Upper lobe of left lung (tissue), 6 donors: ENCODE results near the gene MACIR. TPM values are rescaled to one million over a fixed set of nuclear protein-coding genes. Genes with fewer than 3 reads are reported as not detected.
A peak's percentile ranks its signal among the peaks of the same experiment; 100 is the strongest.

Experiments
- ATAC-seq, 2 donors: fragments of 200-7000 bp; cut with Tn5 transposase; one replicate each; pipeline ENCODE4 v1.9.1; 2022; ENCODE audit warnings: mild to moderate bottlenecking in 2 of 2, moderate library complexity in 2 of 2; ENCODE audit not compliant: low FRiP score in 2 of 2
- DNase-seq, 2 donors: peaks; one replicate each; pipeline ENCODE4 v3.0.0-alpha.2; 2019 to 2020
- H3K27ac ChIP-seq, 4 donors: fragments of 200-600 bp; sonication (generic); one replicate each; pipeline ENCODE4 v1.5.1; 2016 to 2019
- H3K27me3 ChIP-seq, 4 donors: fragments of 200-600 bp; sonication (generic); one replicate each; pipeline ENCODE4 v1.5.1; 2017 to 2019
- H3K36me3 ChIP-seq, 4 donors: fragments of 200-600 bp; sonication (generic); one replicate each; pipeline ENCODE4 v1.5.1; 2016 to 2019
- H3K4me1 ChIP-seq, 4 donors: fragments of 200-600 bp; sonication (generic); one replicate each; pipeline ENCODE4 v1.5.1; 2018 to 2019
- H3K4me3 ChIP-seq, 4 donors: fragments of 200-600 bp; sonication (generic); one replicate each; pipeline ENCODE4 v1.5.1; 2017 to 2019; ENCODE audit warnings: mild to moderate bottlenecking in 2 of 4, moderate library complexity in 1 of 4
- H3K9me3 ChIP-seq, 4 donors: fragments of 200-600 bp; sonication (generic); one replicate each; pipeline ENCODE4 v1.5.1; 2018 to 2019
- CTCF ChIP-seq, 6 experiments: fragments of 450-650 bp in 4 of 6; fragments of 200-600 bp in 2 of 6; sonication (generic) in 2 of 6; IDR thresholded peaks; one replicate each; pipeline ENCODE4 v1.5.1; 2016 to 2019; ENCODE audit warnings: antibody characterized with exemption in 6 of 6
- EP300 ChIP-seq, 4 donors: sonication (generic); formaldehyde crosslinking; IDR thresholded peaks; one replicate each; pipeline ENCODE4 v1.5.1; 2017; ENCODE audit warnings: antibody characterized with exemption in 4 of 4, control low read depth in 2 of 4
- POLR2A ChIP-seq, 4 donors: fragments of 450-650 bp; IDR thresholded peaks; one replicate each; pipeline ENCODE4 v1.5.1; 2016 to 2017; ENCODE audit warnings: antibody characterized with exemption in 4 of 4, mild to moderate bottlenecking in 2 of 4
- POLR2AphosphoS5 ChIP-seq, 2 donors: sonication (generic); formaldehyde crosslinking; IDR thresholded peaks; one replicate each; pipeline ENCODE4 v1.5.1; 2017; ENCODE audit warnings: antibody characterized with exemption in 2 of 2
- WGBS, 2 donors: methylation state at CpG; one replicate each; pipeline ENCODE4 v1.1.5; 2017 to 2018; 5-methylcytosine and 5-hydroxymethylcytosine counted together
- total RNA-seq, 6 donors: library from RNA; depleted of rRNA in 4 of 6; stranded (reverse); fragments of >200 nt in 4 of 6; gene quantifications; one replicate each; pipeline versions ENCODE4 v1.1.0 to v1.2.1, GENCODE V29; 2016 to 2021
- donor health status: DM: no; HTN: no; CAD: no; lungs with moderate emphysema.
- donor health status: DM: no; HTN: yes; CAD: no; lungs with severe emphysema.

Gene MACIR
- total RNA-seq, 6 donors from 2014 or later, result 2.6 to 12.5 (median 6.8) TPM

GRCh38 chr5:103259705-103260355 lies 1.3 kb downstream of the MACIR start:
- DNase-seq (peak in 1 of 2 donors; percentile 26), ATAC-seq (peak in 1 of 2 donors; percentile 5)
- WGBS, 2 donors, result 9 to 13% methylated on average over 8 to 9 of the region's 20 CpGs
- no peaks in the 10 kb centered on the region for H3K36me3 ChIP-seq
- H3K4me1 ChIP-seq, result peaks cover 5 to 31% (median 25%) of the 10 kb centered on the region in 4 donors
- no peaks in the 10 kb centered on the region for H3K9me3 ChIP-seq
- H3K27ac ChIP-seq, result peak overlapping the region; percentile 84 to 90 (median 89)
- H3K4me3 ChIP-seq, result peak overlapping the region; percentile 70 to 96 (median 89)
- TF ChIP-seq POLR2A (IDR thresholded peaks at IDR 0.05) (no peak), POLR2AphosphoS5 (IDR thresholded peaks at IDR 0.05) (no peak), CTCF (IDR thresholded peaks at IDR 0.05) (no peak), EP300 (IDR thresholded peaks at IDR 0.05) (no peak)
- H3K27me3 ChIP-seq, result no peaks in the 10 kb centered on the region

GRCh38 chr5:103260951-103261350 lies 2.4 kb downstream of the MACIR start:
- Histone ChIP-seq H3K4me3 (no peak overlapping the region), H3K27me3 (no peaks in the 10 kb centered on the region), H3K9me3 (no peaks in the 10 kb centered on the region), H3K27ac (no peak overlapping the region), H3K4me1 (peaks cover 5 to 31% (median 25%) of the 10 kb centered on the region in 4 donors), H3K36me3 (no peaks in the 10 kb centered on the region)
- DNase-seq (no peak), ATAC-seq (no peak)
- 58 to 66% methylated on average over 3 of the region's 3 CpGs for WGBS, 2 donors
- TF ChIP-seq POLR2AphosphoS5 (IDR thresholded peaks at IDR 0.05) (no peak), CTCF (IDR thresholded peaks at IDR 0.05) (no peak), POLR2A (IDR thresholded peaks at IDR 0.05) (no peak), EP300 (IDR thresholded peaks at IDR 0.05) (no peak)

- DNase-seq, result no peak
- Histone ChIP-seq H3K27me3 (no peaks in the 10 kb centered on the region), H3K4me1 (peaks cover 5 to 31% (median 24%) of the 10 kb centered on the region in 4 donors), H3K9me3 (no peaks in the 10 kb centered on the region), H3K36me3 (peaks cover 0 to 4% (median 0%) of the 10 kb centered on the region in 4 donors), H3K27ac (no peak overlapping the region), H3K4me3 (no peak overlapping the region)
- ATAC-seq, result no peak
- WGBS, 2 donors, result 61 to 84% methylated on average over 1 of the region's 1 CpG
- TF ChIP-seq POLR2A (IDR thresholded peaks at IDR 0.05), result no peak
These were observed 3.9 kb downstream of the MACIR start for GRCh38 chr5:103262422-103262871.

GRCh38 chr5:103263054-103263453 lies 4.5 kb downstream of the MACIR start:
- Histone ChIP-seq H3K4me3 (no peak overlapping the region), H3K36me3 (peaks cover 0 to 5% (median 0%) of the 10 kb centered on the region in 4 donors), H3K27ac (no peak overlapping the region), H3K4me1 (peaks cover 5 to 28% (median 21%) of the 10 kb centered on the region in 4 donors), H3K27me3 (no peaks in the 10 kb centered on the region), H3K9me3 (no peaks in the 10 kb centered on the region)
- DNase-seq (no peak), ATAC-seq (no peak)
- no peak for TF ChIP-seq POLR2AphosphoS5 (IDR thresholded peaks at IDR 0.05)
- WGBS, 2 donors, result 45 to 54% methylated on average over 2 of the region's 2 CpGs

- ATAC-seq (no peak), DNase-seq (no peak)
- Histone ChIP-seq H3K4me3 (no peak overlapping the region), H3K9me3 (no peaks in the 10 kb centered on the region), H3K4me1 (peaks cover 5 to 26% (median 21%) of the 10 kb centered on the region in 4 donors), H3K27ac (no peak overlapping the region), H3K27me3 (no peaks in the 10 kb centered on the region), H3K36me3 (peaks cover 0 to 5% (median 0%) of the 10 kb centered on the region in 4 donors)
- no peak for TF ChIP-seq POLR2A (IDR thresholded peaks at IDR 0.05)
- no peak for TF ChIP-seq POLR2AphosphoS5 (IDR thresholded peaks at IDR 0.05)
- no peak for TF ChIP-seq CTCF (IDR thresholded peaks at IDR 0.05)
- no peak for TF ChIP-seq EP300 (IDR thresholded peaks at IDR 0.05)
These were observed 5.9 kb downstream of the MACIR start for GRCh38 chr5:103264508-103264907.

- Histone ChIP-seq H3K4me1 (peaks cover 0 to 13% (median 11%) of the 10 kb centered on the region in 4 donors), H3K4me3 (no peak overlapping the region), H3K9me3 (no peaks in the 10 kb centered on the region), H3K27me3 (no peaks in the 10 kb centered on the region), H3K27ac (no peak overlapping the region), H3K36me3 (peaks cover 0 to 5% (median 0%) of the 10 kb centered on the region in 4 donors)
- TF ChIP-seq POLR2AphosphoS5 (IDR thresholded peaks at IDR 0.05), result no peak
- TF ChIP-seq EP300 (IDR thresholded peaks at IDR 0.05), result no peak
- no peak for TF ChIP-seq POLR2A (IDR thresholded peaks at IDR 0.05)
- no peak for TF ChIP-seq CTCF (IDR thresholded peaks at IDR 0.05)
- no peak for DNase-seq
- no peak for ATAC-seq
These were observed 12.0 kb downstream of the MACIR start for GRCh38 chr5:103270581-103270980.
